ENCODE data around the gene RGL2.

- TF ChIP-seq EZH2phosphoT487 (IDR thresholded peaks at IDR 0.05; ENCODE audit: borderline replicate concordance, low read depth, low read length) (no peak), CTCF (conservative IDR thresholded peaks at IDR 0.05; ENCODE audit: low read length) (no peak)
Measured at GRCh38 chr6:33290459-33290858, 8.3 kb downstream of the RGL2 start.

Data from OCI-LY7 (cell line).